SW480 (cell line): ENCODE data around the gene TLE1.
"Not testable (repeated sequence)": the region's sequence is repeated elsewhere in the genome, so short reads cannot be mapped to it uniquely, and the experiment has no call there.

ENCODE experiments used
- DNase-seq: peaks from one replicate; pipeline ENCODE4 v3.0.0-alpha.2; 2016; ENCODE audit warnings: low spot score

The TLE1 gene

DNA sequence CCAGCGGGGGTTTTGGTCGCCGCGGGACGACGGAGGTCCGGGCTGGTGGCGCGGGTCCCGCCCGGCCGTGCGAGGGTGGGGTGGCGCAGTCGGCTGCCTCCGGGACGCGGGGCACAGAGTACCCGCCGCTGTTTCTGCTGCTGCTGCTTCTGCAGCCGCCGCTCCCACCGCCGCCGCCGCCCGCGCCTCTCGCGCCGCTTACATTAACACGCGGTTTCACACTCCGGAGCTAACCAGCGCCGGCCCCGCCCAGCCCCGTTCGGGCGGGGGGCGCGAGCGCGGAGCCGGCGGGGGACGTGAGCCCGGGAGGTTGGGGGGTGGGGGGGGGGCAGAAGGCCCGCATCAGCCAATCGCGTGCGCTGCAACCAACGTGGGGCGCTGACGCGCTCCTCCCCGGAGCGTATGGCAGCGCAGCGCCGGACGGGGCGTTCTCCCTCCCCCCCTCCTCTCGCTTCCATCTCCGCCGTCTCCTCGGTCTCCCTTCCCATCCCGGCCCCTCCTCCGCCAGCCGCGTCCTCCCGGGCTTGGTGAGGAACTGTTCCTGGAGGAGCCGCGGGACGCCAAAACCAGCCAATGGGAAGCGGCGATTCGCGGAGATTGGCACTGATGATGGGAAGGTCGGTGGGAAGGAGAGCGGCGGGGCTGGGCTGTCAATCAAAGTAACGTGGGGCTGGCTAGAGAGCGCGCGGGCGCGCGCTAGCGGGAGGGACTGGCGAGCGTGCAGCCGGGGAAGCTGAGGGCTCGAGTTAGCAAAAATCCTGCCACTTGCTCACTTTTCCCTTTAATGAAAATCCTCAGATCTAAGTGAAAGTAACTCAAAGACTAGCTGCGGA lies at the start of gene TLE1:
Gene TLE1 (minus strand): TSS at position 205 of the 833 bp plus-strand sequence. CDS start 1,307 bp downstream, outside the sequence.
- peak; percentile 93 for DNase-seq

DNA sequence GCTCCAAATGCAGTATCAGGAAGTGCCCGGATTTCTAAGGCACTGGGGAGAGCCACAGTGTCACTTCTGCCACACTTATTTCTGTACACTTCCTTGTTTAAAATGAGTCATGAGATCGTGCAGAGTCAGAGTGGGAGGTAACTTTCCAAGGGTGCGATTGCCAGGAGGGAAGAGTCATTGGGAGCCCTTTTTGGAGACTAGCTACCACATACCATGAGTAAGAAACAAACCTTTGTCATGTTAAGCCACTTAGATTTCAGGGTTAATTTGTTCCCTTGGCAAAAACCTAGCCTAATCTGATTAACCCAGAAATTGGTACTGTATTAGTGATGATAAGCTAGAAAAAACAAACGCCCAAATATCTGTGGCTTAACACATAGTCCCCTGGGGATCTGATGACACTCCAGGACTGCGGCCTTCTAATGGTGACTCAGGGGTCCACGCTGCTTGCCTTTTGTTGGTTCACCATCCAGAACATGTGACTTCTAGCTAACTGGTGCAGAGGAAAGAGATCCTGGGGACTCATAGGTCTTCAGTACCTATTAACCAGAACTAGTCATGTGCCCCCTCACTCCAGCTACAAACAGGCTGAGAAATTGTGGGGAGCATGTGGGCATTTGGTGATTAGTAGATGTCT lies 48.6 kb upstream of the TLE1 start:
- DNase-seq: peak; percentile 39

GRCh38 chr9:81730498-81730897 lies 41.2 kb upstream of the TLE1 start:
- not testable (repeated sequence) for DNase-seq

DNA sequence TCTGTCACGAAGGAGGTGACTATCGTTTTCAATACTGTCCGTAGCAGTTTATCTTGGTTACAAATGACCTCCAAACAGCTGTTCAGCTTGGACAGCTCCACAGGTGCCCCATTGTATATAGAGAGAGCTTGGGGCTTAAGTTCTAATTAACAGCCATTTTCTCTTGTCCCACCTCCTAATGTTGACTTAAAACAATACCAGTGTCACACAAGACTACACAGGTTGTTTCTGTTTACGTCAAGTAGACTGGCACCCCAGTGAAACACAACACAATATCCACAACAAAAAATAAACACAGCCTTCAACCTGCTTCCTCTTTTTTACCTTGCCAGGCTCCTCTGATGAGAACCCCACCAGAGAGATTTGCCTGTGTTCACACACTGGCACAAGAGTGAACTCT lies 39.8 kb upstream of the TLE1 start:
- no peak for DNase-seq

DNA sequence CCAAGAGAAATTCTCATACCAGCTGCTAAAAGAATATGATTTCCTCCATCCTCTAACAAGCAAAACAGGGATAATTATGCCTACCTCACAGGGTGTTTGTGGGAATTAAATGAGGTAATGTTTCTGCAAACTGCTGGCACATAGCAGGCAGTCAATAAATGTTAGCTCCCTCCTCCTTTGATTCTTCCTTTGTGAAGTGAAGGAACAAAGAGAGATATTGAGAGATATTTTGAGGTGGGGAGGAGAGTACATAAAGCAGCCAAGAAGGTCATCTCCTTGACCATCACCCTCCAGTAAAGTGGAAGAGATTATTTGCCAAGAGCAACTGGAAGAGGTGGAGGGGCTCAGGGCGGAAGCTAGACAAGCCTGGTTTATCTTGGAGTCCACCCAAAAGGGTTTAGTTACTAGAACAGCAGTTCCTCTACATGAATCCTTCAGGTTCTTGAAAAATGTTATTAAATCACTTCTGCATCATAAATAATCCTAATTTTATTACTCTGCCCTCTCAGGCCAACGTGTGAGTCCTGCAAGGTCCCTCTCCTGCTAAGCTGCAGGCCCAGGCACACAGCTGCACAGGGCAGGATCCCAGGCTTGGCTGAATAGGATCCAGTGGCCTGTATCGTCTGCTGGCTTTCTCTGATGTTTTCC lies 35.0 kb upstream of the TLE1 start:
- no peak for DNase-seq

GRCh38 chr9:81722277-81722676 lies 32.9 kb upstream of the TLE1 start:
- no peak for DNase-seq

- no peak for DNase-seq
Measured at GRCh38 chr9:81720450-81721086, 31.2 kb upstream of the TLE1 start.

DNA sequence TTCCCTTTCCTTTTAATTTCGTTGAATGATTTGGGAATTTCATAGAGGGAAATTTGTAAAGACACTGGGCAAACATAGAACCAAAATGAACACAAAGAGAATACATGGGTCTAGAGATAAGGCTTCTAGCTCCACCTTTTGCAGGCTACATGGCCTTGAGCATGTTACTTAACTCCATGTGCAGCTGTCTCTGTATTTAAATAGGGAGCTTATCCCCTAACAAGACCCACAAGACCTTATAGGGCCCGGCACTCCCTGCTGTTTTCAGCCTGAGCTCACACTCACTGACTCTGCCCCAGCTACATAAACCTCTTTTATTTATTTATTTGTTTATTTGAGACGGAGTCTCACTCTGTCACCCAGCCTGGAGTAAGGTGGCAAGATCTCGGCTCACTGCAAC lies 30.6 kb upstream of the TLE1 start:
- DNase-seq: no peak

DNA sequence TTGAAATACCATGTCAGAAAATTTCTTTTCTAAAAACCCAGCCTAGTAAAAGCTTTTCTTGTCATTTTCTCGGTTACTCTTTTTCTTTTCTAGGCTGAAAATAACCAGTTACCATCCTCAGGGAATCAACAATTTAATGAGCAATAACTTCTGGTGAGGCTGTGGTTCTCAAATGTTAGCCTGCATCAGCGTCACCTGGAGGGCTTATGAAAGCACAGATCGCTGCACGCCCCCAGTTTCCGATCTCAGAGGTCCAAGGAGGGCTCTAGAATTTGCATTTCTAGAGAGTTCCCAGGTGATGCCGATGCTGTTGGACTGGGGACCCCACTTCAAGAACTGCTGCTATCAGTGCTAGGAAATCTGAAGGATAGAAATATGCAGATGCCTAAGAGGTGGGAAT lies 28.9 kb upstream of the TLE1 start:
- DNase-seq: no peak

DNA sequence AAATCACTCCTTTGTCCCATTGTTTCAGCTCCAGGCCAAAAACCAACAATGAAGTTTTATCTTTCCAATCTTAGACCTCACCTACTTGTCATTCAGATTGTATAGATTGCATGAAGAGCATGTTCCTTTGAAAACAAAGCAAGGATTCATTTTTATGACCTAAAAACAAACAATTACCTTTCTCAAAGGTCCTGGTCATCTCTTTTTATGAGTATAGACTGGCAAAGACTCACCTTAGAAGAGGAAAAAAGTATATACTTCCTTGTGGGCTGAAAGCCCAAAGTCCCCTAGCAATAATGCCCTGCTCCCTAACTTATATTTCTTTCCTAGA lies 28.4 kb upstream of the TLE1 start:
- DNase-seq: no peak

DNA sequence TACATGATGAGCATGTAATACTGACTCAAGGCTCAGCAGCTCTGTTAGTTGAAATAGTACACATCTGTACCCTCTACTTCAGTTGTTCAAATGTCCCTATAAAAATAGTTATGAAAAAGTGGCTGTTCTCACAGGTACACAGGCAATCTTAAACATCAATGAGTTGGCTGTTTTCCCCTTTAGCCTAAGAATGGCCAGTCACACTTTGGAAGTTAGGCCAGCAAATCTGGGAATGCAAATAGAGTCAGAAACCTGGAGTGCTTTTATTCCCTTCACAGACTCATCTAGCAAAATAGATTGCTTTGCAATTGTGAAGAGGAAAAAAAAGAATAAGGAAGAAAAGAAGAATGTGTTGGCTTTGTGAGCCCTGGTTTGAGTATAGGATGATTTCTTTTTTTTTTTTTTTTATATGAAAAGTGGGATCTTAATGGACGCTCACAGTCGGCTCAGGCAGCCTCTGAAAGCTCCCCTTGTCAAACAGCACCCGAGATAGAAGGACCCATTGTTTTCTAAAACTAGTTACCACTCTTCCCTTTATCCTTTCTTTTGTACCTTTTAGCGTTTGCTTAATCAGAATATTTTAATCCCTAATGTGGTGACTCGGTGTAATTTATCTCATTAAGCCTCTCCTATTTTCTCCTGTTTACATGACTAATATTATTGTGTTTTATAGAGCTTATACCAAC lies 27.9 kb upstream of the TLE1 start:
- no peak for DNase-seq

GRCh38 chr9:81716409-81716808 lies 27.1 kb upstream of the TLE1 start:
- DNase-seq: no peak

DNA sequence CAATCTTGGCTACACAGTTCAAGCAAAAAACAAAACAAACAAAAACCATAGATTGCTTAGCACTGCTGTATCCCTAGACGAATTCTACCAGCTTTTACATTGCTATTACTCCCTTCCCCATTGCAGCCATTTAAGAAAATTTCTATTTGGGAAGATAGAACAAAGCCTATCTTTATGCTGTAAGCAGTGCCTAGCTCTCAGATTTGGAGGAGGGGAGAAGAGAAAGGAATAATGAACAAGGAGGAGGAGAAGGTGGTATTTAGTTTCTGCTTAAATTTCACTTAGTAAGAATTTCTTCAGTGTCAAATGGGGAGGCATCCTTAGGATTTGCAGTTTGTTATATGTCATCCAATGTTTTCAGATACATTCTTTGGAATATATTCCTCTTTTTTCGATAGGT lies 16.2 kb upstream of the TLE1 start:
- no peak for DNase-seq

DNA sequence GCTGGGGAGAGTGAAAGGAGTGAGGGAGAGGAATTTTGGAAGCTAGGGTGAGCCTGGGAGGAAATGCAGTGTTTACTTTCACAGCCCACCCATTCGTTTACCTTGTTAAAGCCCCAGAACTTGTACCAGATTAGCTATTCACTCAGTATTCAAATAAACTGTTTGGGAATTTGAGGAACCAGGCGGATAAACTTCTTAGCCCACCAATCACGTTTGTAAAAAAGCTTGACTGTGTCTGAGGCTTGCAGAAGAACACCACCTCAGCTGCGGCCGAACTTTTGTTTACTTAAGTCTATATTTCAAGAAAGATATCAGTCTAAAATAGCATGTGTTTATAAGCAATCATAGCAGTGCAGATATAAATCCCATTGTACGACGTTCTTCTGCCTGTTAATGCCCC lies 5.2 kb upstream of the TLE1 start:
- no peak for DNase-seq

GRCh38 chr9:81693671-81694378 lies 4.5 kb upstream of the TLE1 start:
- no peak for DNase-seq

DNA sequence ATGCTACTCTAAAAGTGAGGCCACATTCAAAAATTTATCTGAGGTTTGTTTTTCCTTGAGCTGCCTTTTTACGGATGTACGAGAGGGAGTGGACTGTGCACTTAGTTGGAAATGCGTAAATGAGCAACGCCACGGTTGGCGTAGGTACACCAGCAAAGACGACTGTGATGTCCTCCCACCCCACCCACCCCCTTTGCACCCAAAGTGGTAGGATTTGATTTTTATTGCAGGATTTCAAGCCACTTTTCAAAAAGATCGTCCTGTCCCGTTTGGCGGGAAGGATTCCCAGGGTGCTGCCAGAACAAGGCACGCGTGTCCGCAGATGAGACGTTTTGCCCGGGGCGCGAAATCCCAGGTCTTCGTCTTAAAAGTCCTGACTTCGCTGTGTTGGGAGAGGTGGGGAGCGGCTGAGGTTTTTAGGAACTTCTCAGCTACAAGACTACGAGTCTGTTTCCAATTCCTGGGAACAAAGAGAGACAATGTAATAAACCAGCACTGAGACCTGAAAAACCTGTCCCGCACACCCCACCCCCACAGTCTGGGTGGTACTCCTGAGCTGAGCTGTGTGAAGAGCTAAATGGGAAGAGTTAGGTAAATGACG lies 1.0 kb upstream of the TLE1 start:
- no peak for DNase-seq

DNA sequence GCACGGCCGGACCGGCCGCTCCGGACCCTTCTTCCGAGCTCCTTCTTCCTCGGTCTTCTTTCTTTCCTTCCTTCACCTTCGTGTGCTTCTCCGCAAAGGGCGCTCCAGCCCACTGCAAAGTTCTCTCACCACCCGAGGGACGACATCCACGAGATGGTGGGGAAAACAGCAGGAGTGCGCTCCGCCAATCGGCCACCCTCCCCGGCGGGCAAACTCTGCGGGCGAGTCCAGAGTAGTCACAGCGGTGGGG lies 329 bp downstream of the TLE1 start:
- not testable (repeated sequence) for DNase-seq

DNA sequence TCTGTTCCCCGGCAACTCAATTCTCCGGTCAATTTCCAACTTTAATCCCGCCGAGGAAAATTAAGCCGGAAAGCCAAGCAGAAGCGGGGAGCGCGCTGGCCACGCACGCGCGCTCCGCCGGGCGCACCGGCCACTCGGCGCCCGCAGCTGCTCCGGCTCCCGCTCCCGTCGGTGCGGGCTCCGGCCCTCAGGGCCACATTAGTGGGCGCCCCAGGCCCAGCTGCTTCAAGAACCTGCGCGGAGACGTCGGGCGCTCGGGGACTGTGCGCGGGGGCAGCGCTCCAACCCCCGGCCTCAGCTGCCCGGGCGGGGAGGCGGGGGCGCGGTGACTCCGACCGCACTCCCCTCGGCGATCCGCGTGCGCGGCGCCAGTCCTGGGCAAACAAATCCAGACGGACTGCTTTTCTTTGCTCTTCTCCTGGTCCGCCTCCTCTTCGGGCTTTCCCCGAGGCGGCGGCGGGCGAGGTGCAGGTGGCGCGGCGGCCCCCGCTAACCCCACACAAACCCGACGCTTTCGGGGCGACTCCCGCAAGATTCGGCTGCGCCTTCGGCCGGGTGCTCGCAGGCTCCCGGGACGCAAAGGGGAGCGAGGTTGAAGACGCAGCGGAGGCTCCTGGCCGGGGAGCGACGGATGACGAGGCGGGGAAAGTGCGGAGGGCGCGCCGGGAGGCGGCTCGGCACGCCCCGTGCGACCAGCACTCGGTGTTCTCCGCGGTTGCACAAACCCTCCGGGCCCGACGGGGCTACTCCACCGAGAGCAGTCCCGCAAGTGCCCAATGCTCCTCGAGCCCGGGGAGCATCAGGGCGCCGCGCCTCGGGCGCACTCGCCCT lies 870 bp downstream of the TLE1 start:
- not testable (repeated sequence) for DNase-seq

DNA sequence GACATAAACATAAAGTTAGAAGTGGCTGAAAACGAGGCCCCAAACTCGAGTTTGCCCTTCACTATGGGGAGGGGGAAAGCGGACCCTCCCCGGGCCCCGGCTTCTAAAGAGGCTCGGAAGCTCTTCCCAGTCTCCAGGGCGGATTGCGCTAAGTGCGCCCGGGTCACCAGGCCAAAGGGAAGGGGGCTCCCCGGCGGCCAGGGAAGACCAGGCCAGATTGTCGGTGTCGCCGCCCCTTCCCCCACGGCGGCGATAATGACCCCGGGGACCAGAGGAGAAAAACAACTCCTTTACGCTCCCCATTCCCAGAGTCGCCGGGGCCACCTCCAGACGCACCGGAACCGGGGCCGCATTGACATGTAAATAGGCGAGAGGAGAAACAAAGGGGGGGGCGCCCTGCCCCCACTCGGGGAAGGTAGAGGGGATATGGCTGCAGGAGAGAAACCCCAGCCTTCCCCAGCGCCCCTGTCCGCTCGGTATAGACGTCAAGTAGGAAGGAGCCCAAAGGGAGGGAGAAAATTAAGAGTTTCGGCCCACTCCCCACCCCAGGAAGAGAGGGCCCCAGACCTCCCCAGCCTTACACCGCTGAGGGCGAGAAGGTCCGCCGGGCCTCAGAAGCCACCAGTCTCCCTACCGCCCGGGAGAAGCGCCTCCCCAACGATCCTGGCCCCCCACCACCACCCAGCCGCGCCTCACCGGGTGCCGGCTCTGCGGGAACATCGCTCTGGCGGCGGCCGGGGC lies 1.7 kb downstream of the TLE1 start:
- no peak for DNase-seq
